Neuronal stem cell (in vitro differentiated cells): ENCODE measurements around the gene STING1.
"Not testable (repeated sequence)": the region's sequence is repeated elsewhere in the genome, so short reads cannot be mapped to it uniquely, and the experiment has no call there.

Experiments
- DNase-seq: peaks from one replicate; pipeline ENCODE4 v3.0.0-alpha.2; 2013; ENCODE audit warnings: low spot score
- H2AFZ ChIP-seq: one replicate; pipeline ENCODE4 v1.6.1; 2013; ENCODE audit warnings: mild to moderate bottlenecking, low read length, inconsistent platforms
- H2AK5ac ChIP-seq: 2 replicates; pipeline ENCODE4 v1.6.1; 2013; ENCODE audit warnings: low read depth, mild to moderate bottlenecking, inconsistent platforms, low read length, moderate library complexity, mixed read lengths
- H2BK120ac ChIP-seq: 2 replicates; pipeline ENCODE4 v1.6.1; 2013; ENCODE audit warnings: low read depth, mild to moderate bottlenecking, inconsistent platforms, low read length, moderate library complexity, mixed read lengths
- H2BK12ac ChIP-seq: one replicate; pipeline ENCODE4 v1.6.1; 2013; ENCODE audit warnings: low read length, inconsistent platforms
- H2BK15ac ChIP-seq: 2 replicates; pipeline ENCODE4 v1.6.1; 2013; ENCODE audit warnings: mild to moderate bottlenecking, low read length, inconsistent platforms, mixed read lengths
- H2BK5ac ChIP-seq: one replicate; pipeline ENCODE4 v1.6.1; 2013; ENCODE audit warnings: inconsistent platforms, mild to moderate bottlenecking, low read length, moderate library complexity
- H3K14ac ChIP-seq: one replicate; pipeline ENCODE4 v1.6.1; 2013; ENCODE audit warnings: low read length, inconsistent platforms
- H3K18ac ChIP-seq: 2 replicates; pipeline ENCODE4 v1.6.1; 2013; ENCODE audit warnings: low read length, inconsistent platforms
- H3K23ac ChIP-seq: 2 replicates; pipeline ENCODE4 v1.6.1; 2013; ENCODE audit warnings: low read depth, mild to moderate bottlenecking, mixed read lengths, low read length, inconsistent platforms; ENCODE audit not compliant: poor library complexity
- H3K27ac ChIP-seq: replicated peaks from 3 replicates; pipeline ENCODE4 v1.5.1; 2013; ENCODE audit warnings: low read length, inconsistent platforms
- H3K27me3 ChIP-seq, 3 experiments: 2 replicates each; pipeline ENCODE4 v1.6.1; 2013; ENCODE audit warnings: low read length in 3 of 3, mild to moderate bottlenecking in 2 of 3, inconsistent platforms in 1 of 3, low read depth in 1 of 3, mixed read lengths in 1 of 3, moderate library complexity in 1 of 3; ENCODE audit not compliant: control insufficient read depth in 3 of 3, insufficient read depth in 3 of 3
- H3K36me3 ChIP-seq, 2 donors: replicated peaks in 1 of 2; 2 replicates each; pipeline ENCODE4 v1.6.1; 2013; ENCODE audit warnings: low read length in 2 of 2; ENCODE audit not compliant: control insufficient read depth in 2 of 2, insufficient read depth in 2 of 2
- H3K4ac ChIP-seq: 2 replicates; pipeline ENCODE4 v1.6.1; 2013; ENCODE audit warnings: inconsistent platforms, mild to moderate bottlenecking, low read length, moderate library complexity
- H3K4me1 ChIP-seq, 2 donors: 1 replicate in 1 of 2; 2 replicates in 1 of 2; pipeline ENCODE4 v1.6.1; 2013; ENCODE audit warnings: low read length in 2 of 2, low read depth in 1 of 2; ENCODE audit not compliant: control insufficient read depth in 2 of 2, insufficient read depth in 1 of 2
- H3K4me2 ChIP-seq: one replicate; pipeline ENCODE4 v1.6.1; 2013; ENCODE audit warnings: mild to moderate bottlenecking, low read length, inconsistent platforms; ENCODE audit not compliant: insufficient read depth, poor library complexity, severe bottlenecking
- H3K4me3 ChIP-seq, 2 donors: 2 replicates each; pipeline ENCODE4 v1.5.1; 2013; ENCODE audit warnings: low read length in 2 of 2, mild to moderate bottlenecking in 2 of 2, inconsistent platforms in 1 of 2, moderate library complexity in 1 of 2
- H3K79me1 ChIP-seq: one replicate; pipeline ENCODE4 v1.6.1; 2013; ENCODE audit warnings: low read depth, mild to moderate bottlenecking, inconsistent platforms, low read length, moderate library complexity
- H3K9ac ChIP-seq: one replicate; pipeline ENCODE4 v1.6.1; 2013; ENCODE audit warnings: mild to moderate bottlenecking, low read depth, low read length, inconsistent platforms; ENCODE audit not compliant: poor library complexity
- H3K9me3 ChIP-seq, 2 donors: replicated peaks in 1 of 2; 2 replicates each; pipeline versions ENCODE3 to v1.6.1; 2013; ENCODE audit warnings: low read length in 2 of 2, mild to moderate bottlenecking in 2 of 2, inconsistent platforms in 1 of 2, low read depth in 1 of 2, mixed read lengths in 1 of 2, moderate library complexity in 1 of 2; ENCODE audit not compliant: control insufficient read depth in 2 of 2, insufficient read depth in 1 of 2
- H4K8ac ChIP-seq: one replicate; pipeline ENCODE4 v1.6.1; 2013; ENCODE audit warnings: low read depth, mild to moderate bottlenecking, inconsistent platforms, low read length, moderate library complexity
- H4K91ac ChIP-seq: one replicate; pipeline ENCODE4 v1.6.1; 2013; ENCODE audit warnings: low read length, low read depth, mild to moderate bottlenecking, inconsistent platforms; ENCODE audit not compliant: poor library complexity
- whole genome bisulfite sequencing, 2 donors: extraction: QIAGEN DNeasy Blood & Tissue Kit; methylation state at CpG; one replicate each; pipeline ENCODE4 v1.1.7; 2013; ENCODE audit warnings: missing lambda C conversion rate in 2 of 2, mixed read lengths in 1 of 2; ENCODE audit not compliant: insufficient read length in 2 of 2, insufficient replicate concordance in 1 of 2; ENCODE audit errors: extremely low coverage in 2 of 2; 5-methylcytosine and 5-hydroxymethylcytosine counted together

STING1 gene

DNA sequence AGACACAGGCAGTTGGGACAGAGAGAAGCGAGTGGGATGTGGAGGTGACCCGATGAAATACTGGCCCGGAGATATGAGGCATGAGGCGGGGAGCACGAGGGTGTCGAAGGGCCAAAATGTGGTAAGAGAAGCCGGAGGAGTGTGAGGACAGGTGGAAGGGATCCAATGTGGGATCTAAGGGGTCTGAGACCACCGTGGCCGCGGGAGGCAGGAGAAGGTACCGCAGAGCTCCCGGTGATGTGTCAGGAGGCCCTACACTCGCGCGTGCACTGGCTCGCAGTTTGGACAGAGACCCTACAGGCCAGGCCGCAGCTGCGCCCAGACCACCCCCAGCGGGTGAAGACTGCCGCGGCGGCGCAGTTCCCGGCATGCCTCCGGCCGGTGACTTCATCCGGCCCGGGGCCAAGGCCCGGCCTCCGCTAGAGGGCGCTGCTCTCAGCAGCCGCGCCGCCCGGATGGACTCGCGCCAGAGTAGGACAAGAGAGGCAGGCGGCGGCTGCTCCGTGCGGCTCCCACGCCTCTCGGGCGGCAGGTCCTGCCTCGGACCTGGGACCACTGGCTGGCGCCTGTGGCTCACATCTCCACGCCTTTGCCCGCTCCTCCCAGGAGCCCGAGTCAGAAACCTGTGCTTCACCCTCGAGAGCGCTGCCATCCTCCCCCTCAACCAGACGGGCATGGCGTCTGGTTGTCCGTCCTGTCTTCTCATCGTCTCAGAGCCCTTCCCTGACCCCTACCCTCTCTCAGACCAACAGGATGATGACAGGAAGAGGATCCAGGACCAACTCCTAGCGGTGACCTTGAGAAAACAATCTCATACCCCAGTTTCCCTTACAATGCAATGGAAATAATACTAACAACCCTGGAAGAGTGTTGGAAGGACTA, 35.4 kb upstream of the STING1 start:
- H3K23ac ChIP-seq: peak overlapping the region; percentile 90
- H2BK12ac ChIP-seq: no peak overlapping the region
- H3K9ac ChIP-seq: peak overlapping the region; percentile 75
- H3K4me3 ChIP-seq: peak overlapping the region; percentile 47 to 79
- peak overlapping the region; percentile 85 for H2AFZ ChIP-seq
- peaks cover 3 to 7% of the 10 kb centered on the region in 2 donors for H3K4me1 ChIP-seq
- H3K36me3 ChIP-seq: no peaks in the 10 kb centered on the region
- H2AK5ac ChIP-seq: no peak overlapping the region
- H4K8ac ChIP-seq: peak overlapping the region; percentile 3
- no CpG with 5 or more reads among the region's 56 CpGs for WGBS, 2 donors
- H2BK120ac ChIP-seq: no peak overlapping the region
- DNase-seq: peak; percentile 90
- H2BK5ac ChIP-seq: no peak overlapping the region
- peak overlapping the region; percentile 54 for H3K4me2 ChIP-seq
- no peak overlapping the region for H4K91ac ChIP-seq
- H3K9me3 ChIP-seq: no peaks in the 10 kb centered on the region
- H3K4ac ChIP-seq: no peak overlapping the region
- H3K79me1 ChIP-seq: no peaks in the 10 kb centered on the region
- no peak overlapping the region for H3K14ac ChIP-seq
- peak overlapping the region; percentile 77 for H3K27ac ChIP-seq
- no peak overlapping the region for H2BK15ac ChIP-seq
- no peaks in the 10 kb centered on the region for H3K27me3 ChIP-seq
- H3K18ac ChIP-seq: peak overlapping the region; percentile 95

GRCh38 chr5:139514486-139514856, 31.9 kb upstream of the STING1 start:
- Histone ChIP-seq H2AK5ac (no peak overlapping the region), H3K4ac (no peak overlapping the region), H2BK5ac (no peak overlapping the region), H3K14ac (no peak overlapping the region), H3K18ac (no peak overlapping the region), H4K8ac (no peak overlapping the region), H3K4me2 (no peak overlapping the region), H2BK15ac (no peak overlapping the region), H3K27me3 (no peaks in the 10 kb centered on the region), H2BK12ac (no peak overlapping the region), H3K9me3 (no peaks in the 10 kb centered on the region), H3K79me1 (no peaks in the 10 kb centered on the region), H3K27ac (no peak overlapping the region), H2AFZ (no peak overlapping the region), H3K9ac (no peak overlapping the region), H3K36me3 (no peaks in the 10 kb centered on the region), H3K4me1 (peaks cover 3 to 7% of the 10 kb centered on the region in 2 donors), H4K91ac (no peak overlapping the region), H2BK120ac (no peak overlapping the region), H3K23ac (no peak overlapping the region), H3K4me3 (no peak overlapping the region)
- no CpG with 5 or more reads among the region's 2 CpGs for WGBS, 2 donors
- no peak for DNase-seq

DNA sequence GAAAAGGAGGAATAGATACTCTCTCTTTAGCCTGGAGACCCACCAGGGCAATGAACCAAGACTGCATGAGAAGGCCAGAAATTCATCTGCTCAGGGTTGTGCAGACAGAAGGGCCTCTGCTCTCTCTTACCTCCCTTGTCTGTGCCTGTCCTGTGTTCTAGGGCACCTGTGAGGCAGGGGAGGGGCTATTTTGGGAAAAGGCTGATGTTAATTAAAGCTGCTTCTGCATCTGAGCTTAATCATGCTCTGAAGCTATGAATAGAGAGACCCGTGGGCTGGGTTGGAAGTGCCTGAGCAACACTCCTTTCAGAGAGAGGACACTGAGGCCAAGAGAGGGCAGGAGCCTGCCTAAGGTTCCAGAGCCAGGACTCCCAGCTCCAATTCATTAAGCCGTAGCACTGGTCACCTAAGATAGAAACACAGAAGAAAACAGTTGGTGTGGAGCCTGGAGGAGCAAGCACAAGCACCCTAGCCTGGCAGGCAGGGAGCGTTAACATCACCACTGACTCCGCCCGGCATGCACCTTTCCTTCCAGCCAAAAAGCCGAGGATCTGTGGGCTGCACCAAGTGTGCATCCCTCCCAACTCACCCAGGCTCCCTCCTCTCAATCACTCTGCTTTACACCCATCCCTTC, 31.4 kb upstream of the STING1 start:
- no peak overlapping the region for H3K4ac ChIP-seq
- no peaks in the 10 kb centered on the region for H3K79me1 ChIP-seq
- H3K9me3 ChIP-seq: no peaks in the 10 kb centered on the region
- H2AFZ ChIP-seq: peak overlapping the region; percentile 53
- no peak overlapping the region for H2BK12ac ChIP-seq
- no peak for DNase-seq
- no peak overlapping the region for H2BK5ac ChIP-seq
- H2AK5ac ChIP-seq: no peak overlapping the region
- no peak overlapping the region for H2BK15ac ChIP-seq
- H4K8ac ChIP-seq: no peak overlapping the region
- no peak overlapping the region for H2BK120ac ChIP-seq
- peaks cover 0 to 2% (median 0%) of the 10 kb centered on the region in 3 experiments for H3K27me3 ChIP-seq
- no peak overlapping the region for H3K4me2 ChIP-seq
- no peaks in the 10 kb centered on the region for H3K36me3 ChIP-seq
- no CpG with 5 or more reads among the region's 6 CpGs for WGBS, 2 donors
- H3K27ac ChIP-seq: no peak overlapping the region
- no peak overlapping the region for H3K9ac ChIP-seq
- H3K4me3 ChIP-seq: peak overlapping the region in 1 of 2 donors; percentile 5
- no peak overlapping the region for H3K14ac ChIP-seq
- no peak overlapping the region for H4K91ac ChIP-seq
- no peak overlapping the region for H3K18ac ChIP-seq
- H3K23ac ChIP-seq: no peak overlapping the region
- peaks cover 3 to 7% of the 10 kb centered on the region in 2 donors for H3K4me1 ChIP-seq

- WGBS, 2 donors: no CpG with 5 or more reads among the region's 5 CpGs
- not testable (repeated sequence) for H3K23ac ChIP-seq, H2BK5ac ChIP-seq, H2AK5ac ChIP-seq, H3K9me3 ChIP-seq, H3K9ac ChIP-seq, H3K4me2 ChIP-seq, H4K8ac ChIP-seq, H3K79me1 ChIP-seq, H3K27ac ChIP-seq, H2BK120ac ChIP-seq, H3K18ac ChIP-seq, H2BK15ac ChIP-seq, H3K36me3 ChIP-seq, H2BK12ac ChIP-seq, H3K4ac ChIP-seq, H4K91ac ChIP-seq, H3K4me3 ChIP-seq, H3K14ac ChIP-seq, H3K27me3 ChIP-seq, H3K4me1 ChIP-seq
- H2AFZ ChIP-seq: peak overlapping the region; percentile 53
- DNase-seq: peak; percentile 60
Observed at GRCh38 chr5:139513434-139513833, 30.9 kb upstream of the STING1 start.
